Measurements from ENCODE around the gene GOLGA2. TPM values are rescaled to one million over a fixed set of nuclear protein-coding genes. Genes with fewer than 3 reads are reported as not detected.

Gene GOLGA2
- total RNA-seq, 1 donor from 2014 or later: 25.2 TPM

DNA sequence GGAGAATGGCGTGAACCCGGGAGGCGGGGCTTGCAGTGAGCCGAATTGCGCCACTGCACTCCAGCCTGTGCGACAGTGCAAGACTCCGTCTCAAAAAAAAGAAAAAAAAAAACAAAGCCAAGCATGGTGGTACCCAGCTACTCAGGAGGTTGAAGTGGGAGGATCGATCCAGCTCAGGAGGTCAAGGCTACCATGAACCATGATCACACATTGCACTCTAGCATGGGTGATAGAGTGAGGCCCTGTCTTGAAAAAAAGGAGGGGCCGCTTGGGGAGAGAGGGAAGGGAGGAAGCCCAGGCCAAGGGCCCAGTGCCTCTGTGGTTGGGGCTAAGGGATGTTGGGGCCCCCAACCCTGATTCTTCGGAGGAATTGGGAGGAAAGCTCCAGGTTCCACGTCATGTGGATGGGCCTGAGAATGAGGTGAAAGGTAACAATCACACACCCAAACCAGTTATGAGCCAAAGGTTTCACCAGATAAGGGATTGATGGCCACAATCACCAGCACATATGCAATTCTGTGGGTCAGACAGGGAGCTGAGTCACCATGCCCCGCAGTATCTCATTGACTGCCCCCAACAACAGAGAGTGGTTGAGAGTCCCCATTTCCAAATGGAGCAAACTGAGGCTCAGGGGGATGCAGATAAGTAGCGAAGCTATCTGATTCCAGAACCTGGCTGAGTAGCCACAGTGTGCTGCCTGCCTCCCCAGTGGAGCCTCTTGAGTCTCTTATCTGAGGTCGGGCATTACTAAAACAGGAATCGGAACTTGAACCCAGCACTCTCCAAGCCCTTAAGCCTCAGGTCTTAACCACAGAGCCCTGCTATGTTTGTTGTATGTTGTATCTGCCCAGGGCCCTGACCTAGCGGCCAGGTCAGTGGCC lies 20.8 kb upstream of the GOLGA2 start:
- no peak overlapping the region for H3K27ac Mint-ChIP-seq
- no peak overlapping the region for H3K4me3 Mint-ChIP-seq

DNA sequence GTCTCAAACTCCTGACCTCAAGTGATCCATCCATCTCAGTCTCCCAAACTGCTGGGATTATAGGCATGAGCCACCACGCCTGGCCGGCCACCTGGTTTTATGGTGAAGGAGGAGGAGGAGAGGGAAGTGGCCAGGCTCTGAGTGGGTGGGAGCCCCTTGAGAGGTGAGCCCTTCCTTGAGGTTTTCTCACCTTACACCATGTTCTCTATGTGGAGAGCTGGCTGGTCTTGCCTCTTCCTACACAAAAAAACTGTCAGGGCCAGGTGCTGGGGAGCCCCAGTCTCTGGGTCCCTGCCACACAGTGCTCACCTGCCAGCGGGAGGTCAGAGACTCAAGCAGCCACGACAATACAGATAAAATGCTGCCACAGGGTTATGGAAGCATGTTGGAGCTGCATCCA lies 18.3 kb upstream of the GOLGA2 start:
- Histone ChIP-seq H3K4me1 (no peaks in the 10 kb centered on the region), H3F3A (ENCODE audit: low read depth) (no peaks in the 10 kb centered on the region), H3K27ac (no peak overlapping the region), H2AFZ (replicated peaks) (no peak overlapping the region), H3K79me2 (ENCODE audit: low read depth) (no peaks in the 10 kb centered on the region), H3K9ac (no peak overlapping the region), H3K4me2 (no peak overlapping the region), H3K4me3 (no peak overlapping the region), H4K20me1 (ENCODE audit: low read depth) (no peaks in the 10 kb centered on the region), H3K27me3 (no peaks in the 10 kb centered on the region), H3K9me3 (ENCODE audit: low read depth) (no peaks in the 10 kb centered on the region), H3K36me3 (no peaks in the 10 kb centered on the region)
- H3K4me1 Mint-ChIP-seq: peaks cover 7% of the 10 kb centered on the region
- TF ChIP-seq, protein P1, sequence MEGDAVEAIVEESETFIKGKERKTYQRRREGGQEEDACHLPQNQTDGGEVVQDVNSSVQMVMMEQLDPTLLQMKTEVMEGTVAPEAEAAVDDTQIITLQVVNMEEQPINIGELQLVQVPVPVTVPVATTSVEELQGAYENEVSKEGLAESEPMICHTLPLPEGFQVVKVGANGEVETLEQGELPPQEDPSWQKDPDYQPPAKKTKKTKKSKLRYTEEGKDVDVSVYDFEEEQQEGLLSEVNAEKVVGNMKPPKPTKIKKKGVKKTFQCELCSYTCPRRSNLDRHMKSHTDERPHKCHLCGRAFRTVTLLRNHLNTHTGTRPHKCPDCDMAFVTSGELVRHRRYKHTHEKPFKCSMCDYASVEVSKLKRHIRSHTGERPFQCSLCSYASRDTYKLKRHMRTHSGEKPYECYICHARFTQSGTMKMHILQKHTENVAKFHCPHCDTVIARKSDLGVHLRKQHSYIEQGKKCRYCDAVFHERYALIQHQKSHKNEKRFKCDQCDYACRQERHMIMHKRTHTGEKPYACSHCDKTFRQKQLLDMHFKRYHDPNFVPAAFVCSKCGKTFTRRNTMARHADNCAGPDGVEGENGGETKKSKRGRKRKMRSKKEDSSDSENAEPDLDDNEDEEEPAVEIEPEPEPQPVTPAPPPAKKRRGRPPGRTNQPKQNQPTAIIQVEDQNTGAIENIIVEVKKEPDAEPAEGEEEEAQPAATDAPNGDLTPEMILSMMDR (IDR thresholded peaks at IDR 0.05): no peak
- TF ChIP-seq EZH2 (IDR thresholded peaks at IDR 0.05) (no peak), EZH2phosphoT487 (IDR thresholded peaks at IDR 0.05) (no peak)
- H3K4me3 Mint-ChIP-seq: no peak overlapping the region
- DNase-seq (ENCODE audit: low spot score): no peak
- H3K27ac Mint-ChIP-seq: no peak overlapping the region
- no peaks in the 10 kb centered on the region for H3K9me3 Mint-ChIP-seq
- no peaks in the 10 kb centered on the region for H3K27me3 Mint-ChIP-seq (ENCODE audit: insufficient read depth, low read depth)
- no peaks in the 10 kb centered on the region for H3K36me3 Mint-ChIP-seq

More for the DNA sequence above, 20.8 kb upstream of the GOLGA2 start:
- Histone ChIP-seq H3F3A (ENCODE audit: low read depth) (no peaks in the 10 kb centered on the region), H3K4me2 (no peak overlapping the region), H3K79me2 (ENCODE audit: low read depth) (no peaks in the 10 kb centered on the region), H3K27me3 (no peaks in the 10 kb centered on the region), H3K27ac (no peak overlapping the region), H3K4me3 (no peak overlapping the region), H3K4me1 (no peaks in the 10 kb centered on the region), H3K9me3 (ENCODE audit: low read depth) (no peaks in the 10 kb centered on the region), H2AFZ (replicated peaks) (no peak overlapping the region), H4K20me1 (ENCODE audit: low read depth) (no peaks in the 10 kb centered on the region), H3K9ac (no peak overlapping the region), H3K36me3 (no peaks in the 10 kb centered on the region)
- H3K27me3 Mint-ChIP-seq (ENCODE audit: insufficient read depth, low read depth): peaks cover 3% of the 10 kb centered on the region
- peaks cover 7% of the 10 kb centered on the region for H3K4me1 Mint-ChIP-seq
- TF ChIP-seq EZH2phosphoT487 (IDR thresholded peaks at IDR 0.05) (no peak), EZH2 (IDR thresholded peaks at IDR 0.05) (no peak)
- TF ChIP-seq, protein P1 (IDR thresholded peaks at IDR 0.05): no peak
- no peaks in the 10 kb centered on the region for H3K36me3 Mint-ChIP-seq
- no peaks in the 10 kb centered on the region for H3K9me3 Mint-ChIP-seq
- DNase-seq (ENCODE audit: low spot score): no peak

DNA sequence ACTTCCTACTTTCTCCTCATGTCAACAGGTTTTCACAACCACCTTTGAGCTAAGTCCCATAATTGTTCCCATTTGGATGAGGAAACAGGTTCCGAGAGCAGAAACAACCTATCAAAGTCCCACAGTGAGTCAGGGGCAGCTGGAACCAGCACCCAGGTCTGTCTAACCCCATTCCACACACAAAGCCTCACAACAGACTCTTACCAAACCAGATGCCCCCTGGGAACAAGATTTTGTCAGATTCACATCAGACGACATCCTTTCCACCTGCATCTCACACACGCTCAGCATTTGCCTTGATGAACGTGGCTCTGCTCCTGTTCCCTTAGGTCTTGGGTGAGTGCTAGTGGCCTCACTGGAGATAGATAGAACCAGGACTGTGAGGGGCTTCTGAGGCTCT lies 17.3 kb upstream of the GOLGA2 start:
- H3K27me3 Mint-ChIP-seq (ENCODE audit: insufficient read depth, low read depth): no peaks in the 10 kb centered on the region
- H3K36me3 Mint-ChIP-seq: no peaks in the 10 kb centered on the region
- H3K4me3 Mint-ChIP-seq: no peak overlapping the region
- no peak overlapping the region for H3K9ac ChIP-seq
- no peak overlapping the region for H3K4me2 ChIP-seq
- H3K9me3 Mint-ChIP-seq: no peaks in the 10 kb centered on the region
- DNase-seq (ENCODE audit: low spot score): no peak
- peaks cover 7% of the 10 kb centered on the region for H3K4me1 Mint-ChIP-seq
- peak overlapping the region; percentile 2 for H3K27ac Mint-ChIP-seq
- no peaks in the 10 kb centered on the region for H3K4me1 ChIP-seq
- no peaks in the 10 kb centered on the region for H3F3A ChIP-seq (ENCODE audit: low read depth)
- H4K20me1 ChIP-seq (ENCODE audit: low read depth): no peaks in the 10 kb centered on the region
- no peaks in the 10 kb centered on the region for H3K27me3 ChIP-seq
- TF ChIP-seq, protein P1 (IDR thresholded peaks at IDR 0.05): no peak
- no peak for TF ChIP-seq EZH2phosphoT487 (IDR thresholded peaks at IDR 0.05)
- H3K4me3 ChIP-seq: no peak overlapping the region
- H2AFZ ChIP-seq (replicated peaks): no peak overlapping the region
- no peaks in the 10 kb centered on the region for H3K36me3 ChIP-seq
- H3K79me2 ChIP-seq (ENCODE audit: low read depth): no peaks in the 10 kb centered on the region
- H3K9me3 ChIP-seq (ENCODE audit: low read depth): no peaks in the 10 kb centered on the region
- H3K27ac ChIP-seq: no peak overlapping the region

Data from neural progenitor cell (in vitro differentiated cells).